Sigmoid colon (tissue), 4 donors: Measurements from ENCODE around the gene CFAP20.

Source experiments
- CTCF ChIP-seq, 4 experiments: fragments of 450-650 bp in 3 of 4; fragments of 200-600 bp in 1 of 4; IDR thresholded peaks; one replicate each; pipeline ENCODE4 v1.5.1; 2016 to 2019; ENCODE audit warnings: antibody characterized with exemption in 4 of 4, mild to moderate bottlenecking in 3 of 4, moderate library complexity in 2 of 4
- POLR2A ChIP-seq, 2 donors: fragments of 450-650 bp; IDR thresholded peaks; one replicate each; pipeline ENCODE4 v1.6.1; 2016; ENCODE audit warnings: antibody characterized with exemption in 2 of 2, mild to moderate bottlenecking in 2 of 2, moderate library complexity in 2 of 2
- POLR2AphosphoS5 ChIP-seq, 4 donors: sonication (generic); formaldehyde crosslinking; IDR thresholded peaks; one replicate each; pipeline ENCODE4 v1.6.1; 2017; ENCODE audit warnings: antibody characterized with exemption in 4 of 4

- TF ChIP-seq POLR2A (IDR thresholded peaks at IDR 0.05) (no peak), CTCF (IDR thresholded peaks at IDR 0.05) (no peak), POLR2AphosphoS5 (IDR thresholded peaks at IDR 0.05) (no peak)
These were observed 2.7 kb downstream of the CFAP20 start for GRCh38 chr16:58126451-58126961.
